ENCODE results near the gene NRP2.

Gene NRP2

DNA sequence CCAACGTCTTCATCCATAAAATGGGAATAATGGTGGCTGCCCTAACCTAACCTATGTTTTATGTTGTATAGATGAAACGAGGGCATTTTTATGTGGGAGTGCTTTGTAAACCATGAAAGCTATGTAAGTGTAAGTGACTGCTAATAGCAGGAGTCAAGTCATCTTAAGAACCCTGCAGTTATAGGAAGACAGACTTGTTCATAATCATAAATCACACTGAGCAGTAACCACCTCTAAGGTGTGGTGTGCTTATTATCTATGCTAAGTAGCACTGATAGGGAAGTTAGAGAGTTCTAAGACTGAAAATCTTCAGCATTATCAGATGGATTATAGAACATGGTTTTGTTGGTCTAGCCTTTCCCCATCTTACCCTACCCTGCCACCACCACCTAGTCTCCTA, 24.2 kb upstream of the NRP2 start:
- TF ChIP-seq, protein P1, sequence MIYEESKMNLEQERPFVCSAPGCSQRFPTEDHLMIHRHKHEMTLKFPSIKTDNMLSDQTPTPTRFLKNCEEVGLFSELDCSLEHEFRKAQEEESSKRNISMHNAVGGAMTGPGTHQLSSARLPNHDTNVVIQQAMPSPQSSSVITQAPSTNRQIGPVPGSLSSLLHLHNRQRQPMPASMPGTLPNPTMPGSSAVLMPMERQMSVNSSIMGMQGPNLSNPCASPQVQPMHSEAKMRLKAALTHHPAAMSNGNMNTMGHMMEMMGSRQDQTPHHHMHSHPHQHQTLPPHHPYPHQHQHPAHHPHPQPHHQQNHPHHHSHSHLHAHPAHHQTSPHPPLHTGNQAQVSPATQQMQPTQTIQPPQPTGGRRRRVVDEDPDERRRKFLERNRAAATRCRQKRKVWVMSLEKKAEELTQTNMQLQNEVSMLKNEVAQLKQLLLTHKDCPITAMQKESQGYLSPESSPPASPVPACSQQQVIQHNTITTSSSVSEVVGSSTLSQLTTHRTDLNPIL (CRISPR knock-in tag; IDR thresholded peaks at IDR 0.05; ENCODE audit: low read depth): no peak
- TF ChIP-seq ZNF565 (CRISPR knock-in tag; conservative IDR thresholded peaks at IDR 0.05; ENCODE audit: low read depth) (no peak), ZNF70 (CRISPR knock-in tag; IDR thresholded peaks at IDR 0.05) (no peak), TCF4 (CRISPR knock-in tag; IDR thresholded peaks at IDR 0.05; ENCODE audit: borderline replicate concordance) (no peak), ESRRG (CRISPR knock-in tag; IDR thresholded peaks at IDR 0.05) (no peak), CSDC2 (CRISPR knock-in tag; IDR thresholded peaks at IDR 0.05) (no peak), ARNTL (CRISPR knock-in tag; IDR thresholded peaks at IDR 0.05; ENCODE audit: borderline replicate concordance, low read depth) (no peak), ZFP3 (CRISPR knock-in tag; IDR thresholded peaks at IDR 0.05) (no peak)
- TF ChIP-seq, protein P2, sequence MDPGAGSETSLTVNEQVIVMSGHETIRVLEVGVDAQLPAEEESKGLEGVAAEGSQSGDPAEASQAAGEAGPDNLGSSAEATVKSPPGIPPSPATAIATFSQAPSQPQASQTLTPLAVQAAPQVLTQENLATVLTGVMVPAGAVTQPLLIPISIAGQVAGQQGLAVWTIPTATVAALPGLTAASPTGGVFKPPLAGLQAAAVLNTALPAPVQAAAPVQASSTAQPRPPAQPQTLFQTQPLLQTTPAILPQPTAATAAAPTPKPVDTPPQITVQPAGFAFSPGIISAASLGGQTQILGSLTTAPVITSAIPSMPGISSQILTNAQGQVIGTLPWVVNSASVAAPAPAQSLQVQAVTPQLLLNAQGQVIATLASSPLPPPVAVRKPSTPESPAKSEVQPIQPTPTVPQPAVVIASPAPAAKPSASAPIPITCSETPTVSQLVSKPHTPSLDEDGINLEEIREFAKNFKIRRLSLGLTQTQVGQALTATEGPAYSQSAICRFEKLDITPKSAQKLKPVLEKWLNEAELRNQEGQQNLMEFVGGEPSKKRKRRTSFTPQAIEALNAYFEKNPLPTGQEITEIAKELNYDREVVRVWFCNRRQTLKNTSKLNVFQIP (CRISPR knock-in tag; IDR thresholded peaks at IDR 0.05; ENCODE audit: borderline replicate concordance, low read depth): no peak
- no peak for ATAC-seq

DNA sequence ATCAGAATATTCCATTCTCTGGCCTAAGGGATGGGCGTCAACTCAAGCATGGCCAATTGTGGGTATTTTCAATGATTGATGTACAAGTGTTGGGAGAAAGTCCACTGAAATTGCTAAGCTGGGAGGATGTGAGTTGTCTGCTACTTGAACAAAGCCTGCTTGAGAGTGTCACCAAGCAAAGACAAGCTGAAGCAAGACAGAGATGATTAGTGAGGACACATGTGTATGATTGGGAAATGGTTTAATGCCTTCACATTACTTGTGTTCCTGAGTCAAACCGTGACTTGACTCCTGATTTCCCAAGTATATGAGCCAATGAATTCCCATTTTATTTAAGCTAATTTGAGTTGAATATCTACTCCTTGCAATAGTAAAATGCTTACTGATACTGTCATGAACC, 23.7 kb upstream of the NRP2 start:
- TF ChIP-seq ISL1 (CRISPR knock-in tag; IDR thresholded peaks at IDR 0.05) (no peak), GLIS3 (CRISPR knock-in tag; IDR thresholded peaks at IDR 0.05) (no peak), ZNF565 (CRISPR knock-in tag; conservative IDR thresholded peaks at IDR 0.05; ENCODE audit: low read depth) (no peak), TCF4 (CRISPR knock-in tag; IDR thresholded peaks at IDR 0.05; ENCODE audit: borderline replicate concordance) (no peak), CSDC2 (CRISPR knock-in tag; IDR thresholded peaks at IDR 0.05) (no peak), PPARA (CRISPR knock-in tag; IDR thresholded peaks at IDR 0.05; ENCODE audit: borderline replicate concordance) (no peak), ZNF8 (CRISPR knock-in tag; IDR thresholded peaks at IDR 0.05) (no peak), ZNF70 (CRISPR knock-in tag; IDR thresholded peaks at IDR 0.05) (no peak), RARB (CRISPR knock-in tag; IDR thresholded peaks at IDR 0.05) (no peak), SNAI2 (CRISPR knock-in tag; IDR thresholded peaks at IDR 0.05) (no peak), ARNTL (CRISPR knock-in tag; IDR thresholded peaks at IDR 0.05; ENCODE audit: borderline replicate concordance, low read depth) (no peak), ESRRG (CRISPR knock-in tag; IDR thresholded peaks at IDR 0.05) (no peak), BACH2 (CRISPR knock-in tag; IDR thresholded peaks at IDR 0.05; ENCODE audit: borderline replicate concordance) (no peak)
- TF ChIP-seq, protein P1 (CRISPR knock-in tag; IDR thresholded peaks at IDR 0.05; ENCODE audit: low read depth): no peak
- TF ChIP-seq, protein P3, sequence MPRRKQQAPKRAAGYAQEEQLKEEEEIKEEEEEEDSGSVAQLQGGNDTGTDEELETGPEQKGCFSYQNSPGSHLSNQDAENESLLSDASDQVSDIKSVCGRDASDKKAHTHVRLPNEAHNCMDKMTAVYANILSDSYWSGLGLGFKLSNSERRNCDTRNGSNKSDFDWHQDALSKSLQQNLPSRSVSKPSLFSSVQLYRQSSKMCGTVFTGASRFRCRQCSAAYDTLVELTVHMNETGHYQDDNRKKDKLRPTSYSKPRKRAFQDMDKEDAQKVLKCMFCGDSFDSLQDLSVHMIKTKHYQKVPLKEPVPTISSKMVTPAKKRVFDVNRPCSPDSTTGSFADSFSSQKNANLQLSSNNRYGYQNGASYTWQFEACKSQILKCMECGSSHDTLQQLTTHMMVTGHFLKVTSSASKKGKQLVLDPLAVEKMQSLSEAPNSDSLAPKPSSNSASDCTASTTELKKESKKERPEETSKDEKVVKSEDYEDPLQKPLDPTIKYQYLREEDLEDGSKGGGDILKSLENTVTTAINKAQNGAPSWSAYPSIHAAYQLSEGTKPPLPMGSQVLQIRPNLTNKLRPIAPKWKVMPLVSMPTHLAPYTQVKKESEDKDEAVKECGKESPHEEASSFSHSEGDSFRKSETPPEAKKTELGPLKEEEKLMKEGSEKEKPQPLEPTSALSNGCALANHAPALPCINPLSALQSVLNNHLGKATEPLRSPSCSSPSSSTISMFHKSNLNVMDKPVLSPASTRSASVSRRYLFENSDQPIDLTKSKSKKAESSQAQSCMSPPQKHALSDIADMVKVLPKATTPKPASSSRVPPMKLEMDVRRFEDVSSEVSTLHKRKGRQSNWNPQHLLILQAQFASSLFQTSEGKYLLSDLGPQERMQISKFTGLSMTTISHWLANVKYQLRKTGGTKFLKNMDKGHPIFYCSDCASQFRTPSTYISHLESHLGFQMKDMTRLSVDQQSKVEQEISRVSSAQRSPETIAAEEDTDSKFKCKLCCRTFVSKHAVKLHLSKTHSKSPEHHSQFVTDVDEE (CRISPR knock-in tag; IDR thresholded peaks at IDR 0.05): no peak

DNA sequence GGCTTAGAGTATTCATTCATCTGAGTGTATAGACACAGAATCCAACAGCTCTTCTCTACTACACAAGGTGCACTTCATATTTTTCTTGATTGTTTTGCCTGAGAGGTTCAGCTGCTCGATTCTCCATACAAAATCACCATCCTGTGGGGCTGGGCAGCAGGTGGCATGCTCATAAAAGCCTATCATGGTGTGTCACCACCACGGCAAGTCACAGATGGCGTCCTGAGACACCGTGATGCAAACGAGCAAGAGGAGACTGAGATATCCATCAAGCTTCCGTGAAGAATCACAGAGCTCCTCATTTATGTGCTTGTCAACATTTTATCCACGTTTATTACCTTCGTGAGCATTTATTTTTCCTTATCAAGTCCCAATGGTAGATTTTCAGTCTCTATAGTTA, 22.4 kb upstream of the NRP2 start:
- TF ChIP-seq ZFP30 (CRISPR knock-in tag; IDR thresholded peaks at IDR 0.05): no peak
- TF ChIP-seq RARB (CRISPR knock-in tag; IDR thresholded peaks at IDR 0.05): no peak
- TF ChIP-seq, protein P4, sequence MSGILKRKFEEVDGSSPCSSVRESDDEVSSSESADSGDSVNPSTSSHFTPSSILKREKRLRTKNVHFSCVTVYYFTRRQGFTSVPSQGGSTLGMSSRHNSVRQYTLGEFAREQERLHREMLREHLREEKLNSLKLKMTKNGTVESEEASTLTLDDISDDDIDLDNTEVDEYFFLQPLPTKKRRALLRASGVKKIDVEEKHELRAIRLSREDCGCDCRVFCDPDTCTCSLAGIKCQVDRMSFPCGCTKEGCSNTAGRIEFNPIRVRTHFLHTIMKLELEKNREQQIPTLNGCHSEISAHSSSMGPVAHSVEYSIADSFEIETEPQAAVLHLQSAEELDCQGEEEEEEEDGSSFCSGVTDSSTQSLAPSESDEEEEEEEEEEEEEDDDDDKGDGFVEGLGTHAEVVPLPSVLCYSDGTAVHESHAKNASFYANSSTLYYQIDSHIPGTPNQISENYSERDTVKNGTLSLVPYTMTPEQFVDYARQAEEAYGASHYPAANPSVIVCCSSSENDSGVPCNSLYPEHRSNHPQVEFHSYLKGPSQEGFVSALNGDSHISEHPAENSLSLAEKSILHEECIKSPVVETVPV (CRISPR knock-in tag; IDR thresholded peaks at IDR 0.05): no peak
- no peak for TF ChIP-seq ESRRG (CRISPR knock-in tag; IDR thresholded peaks at IDR 0.05)
- no peak for TF ChIP-seq ARNTL (CRISPR knock-in tag; IDR thresholded peaks at IDR 0.05; ENCODE audit: borderline replicate concordance, low read depth)
- TF ChIP-seq PPARA (CRISPR knock-in tag; IDR thresholded peaks at IDR 0.05; ENCODE audit: borderline replicate concordance): no peak
- TF ChIP-seq SNAI2 (CRISPR knock-in tag; IDR thresholded peaks at IDR 0.05): no peak
- TF ChIP-seq ZNF70 (CRISPR knock-in tag; IDR thresholded peaks at IDR 0.05): no peak
- TF ChIP-seq BACH2 (CRISPR knock-in tag; IDR thresholded peaks at IDR 0.05; ENCODE audit: borderline replicate concordance): no peak
- TF ChIP-seq, protein P2 (CRISPR knock-in tag; IDR thresholded peaks at IDR 0.05; ENCODE audit: borderline replicate concordance, low read depth): no peak
- TF ChIP-seq GLIS3 (CRISPR knock-in tag; IDR thresholded peaks at IDR 0.05): no peak
- no peak for TF ChIP-seq ZNF565 (CRISPR knock-in tag; conservative IDR thresholded peaks at IDR 0.05; ENCODE audit: low read depth)
- no peak for ATAC-seq

More for the DNA sequence above, 23.7 kb upstream of the NRP2 start:
- no peak for ATAC-seq
